Fibroblast of lung (primary cell): Measurements from ENCODE around the gene TRAF5. TPM values are rescaled to one million over a fixed set of nuclear protein-coding genes. Genes with fewer than 3 reads are reported as not detected.

Experiments used
- DNase-seq, 2 donors: peaks; one replicate each; pipeline versions ENCODE4 v3.0.0 to v3.0.0-alpha.2; 2010; ENCODE audit warnings: low read depth in 2 of 2
- H2AFZ ChIP-seq: 2 replicates; pipeline ENCODE4 v1.5.1; 2012; ENCODE audit warnings: low read length, control low read depth, inconsistent platforms
- H3K27ac ChIP-seq: 2 replicates; pipeline ENCODE4 v1.5.1; 2011; ENCODE audit warnings: low read length, control low read depth; ENCODE audit not compliant: insufficient read depth
- H3K27me3 ChIP-seq: 2 replicates; pipeline ENCODE4 v1.5.1; 2011; ENCODE audit warnings: mild to moderate bottlenecking, low read length; ENCODE audit not compliant: control insufficient read depth, insufficient read depth
- H3K36me3 ChIP-seq: 2 replicates; pipeline ENCODE4 v1.5.1; 2011; ENCODE audit warnings: low read length; ENCODE audit not compliant: control insufficient read depth, insufficient read depth
- H3K4me1 ChIP-seq: 2 replicates; pipeline ENCODE4 v1.5.1; 2011; ENCODE audit warnings: low read length; ENCODE audit not compliant: control insufficient read depth, insufficient read depth; ENCODE audit errors: extremely low read depth
- H3K4me2 ChIP-seq: 2 replicates; pipeline ENCODE4 v1.5.1; 2011; ENCODE audit warnings: low read length, control low read depth; ENCODE audit not compliant: insufficient read depth; ENCODE audit errors: extremely low read depth
- H3K4me3 ChIP-seq, 4 experiments: fragments of 200-600 bp in 1 of 4; sonication (generic) in 1 of 4; replicated peaks in 1 of 4; 2 replicates each; pipeline ENCODE4 v1.5.1; 2011 to 2016; ENCODE audit warnings: low read length in 4 of 4, low read depth in 3 of 4, mild to moderate bottlenecking in 3 of 4, control low read depth in 2 of 4, inconsistent platforms in 1 of 4, mixed read lengths in 1 of 4; ENCODE audit not compliant: insufficient read depth in 1 of 4; ENCODE audit errors: control extremely low read depth in 1 of 4
- H3K79me2 ChIP-seq: 2 replicates; pipeline ENCODE4 v1.5.1; 2012; ENCODE audit warnings: mild to moderate bottlenecking, low read length, inconsistent platforms; ENCODE audit not compliant: control insufficient read depth, insufficient read depth
- H3K9ac ChIP-seq: 2 replicates; pipeline ENCODE4 v1.5.1; 2011; ENCODE audit warnings: mild to moderate bottlenecking, low read length, control low read depth; ENCODE audit not compliant: insufficient read depth
- H3K9me3 ChIP-seq: 2 replicates; pipeline ENCODE4 v1.5.1; 2012; ENCODE audit warnings: low read depth, low read length; ENCODE audit not compliant: control insufficient read depth, insufficient read depth
- H4K20me1 ChIP-seq: 2 replicates; pipeline ENCODE4 v1.5.1; 2011; ENCODE audit warnings: low read length; ENCODE audit not compliant: control insufficient read depth, insufficient read depth; ENCODE audit errors: extremely low read depth
- EZH2 ChIP-seq: IDR thresholded peaks from 2 replicates; pipeline ENCODE4 v1.5.1; 2012; ENCODE audit warnings: low read length, control low read depth, mild to moderate bottlenecking; ENCODE audit errors: missing control alignments
- polyA plus RNA-seq, 2 donors: library from polyadenylated mRNA; depleted of rRNA in 1 of 2; stranded (reverse) in 1 of 2; unstranded in 1 of 2; fragments of >200 nt; gene quantifications; 2 replicates each; pipeline ENCODE4 v1.2.1, GENCODE V29; 2011 to 2012; ENCODE audit warnings: missing spikeins in 1 of 2
- total RNA-seq: library from RNA; depleted of rRNA; stranded (reverse); fragments of >200 nt; gene quantifications from 2 replicates; pipeline ENCODE4 v1.2.1, GENCODE V29; 2014
- TF ChIP-seq, protein P1 (sequence below), 2 donors: IDR thresholded peaks in 1 of 2; conservative IDR thresholded peaks in 1 of 2; 1 replicate in 1 of 2; 2 replicates in 1 of 2; pipeline ENCODE4 v1.5.1; 2011 to 2012; ENCODE audit warnings: low read length in 2 of 2, control low read depth in 1 of 2, inconsistent platforms in 1 of 2, low read depth in 1 of 2, mild to moderate bottlenecking in 1 of 2

The TRAF5 gene
- total and polyA plus RNA-seq, 2 donors (not counting 1 experiment from before 2014, with no cell fraction given), result 13.5 to 20.9 TPM

DNA sequence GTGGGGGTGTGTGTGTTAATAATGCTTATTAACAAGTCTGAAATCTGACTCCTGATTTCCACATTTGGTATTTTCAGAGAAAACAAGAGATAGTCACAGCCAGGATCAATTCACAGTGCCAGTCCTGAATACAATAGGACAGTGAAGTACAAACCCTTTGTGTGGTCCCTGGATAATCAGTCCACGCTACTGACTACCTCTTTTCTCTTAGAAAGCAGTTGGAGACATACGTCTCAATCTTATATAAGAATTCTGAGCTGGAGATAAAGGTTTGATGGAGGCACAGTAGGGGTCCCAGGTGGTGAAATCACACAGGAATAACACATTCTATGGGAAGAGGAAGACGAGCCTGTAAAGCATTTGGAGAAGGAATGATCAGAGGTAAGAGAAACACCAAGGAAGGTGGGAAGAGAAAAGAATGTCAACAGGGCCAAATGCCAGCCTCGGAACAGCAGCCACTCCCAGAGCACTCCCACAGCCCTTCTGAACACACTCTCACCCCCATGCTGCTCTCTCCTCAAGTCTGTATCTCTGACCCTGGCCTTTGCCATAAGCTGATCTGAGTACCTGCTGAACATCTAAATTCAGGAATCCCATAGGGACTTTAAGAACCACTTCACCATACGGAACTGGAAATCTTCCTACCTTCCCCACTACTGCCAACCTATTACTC lies 48.6 kb downstream of the TRAF5 start:
- TF ChIP-seq, protein P1, sequence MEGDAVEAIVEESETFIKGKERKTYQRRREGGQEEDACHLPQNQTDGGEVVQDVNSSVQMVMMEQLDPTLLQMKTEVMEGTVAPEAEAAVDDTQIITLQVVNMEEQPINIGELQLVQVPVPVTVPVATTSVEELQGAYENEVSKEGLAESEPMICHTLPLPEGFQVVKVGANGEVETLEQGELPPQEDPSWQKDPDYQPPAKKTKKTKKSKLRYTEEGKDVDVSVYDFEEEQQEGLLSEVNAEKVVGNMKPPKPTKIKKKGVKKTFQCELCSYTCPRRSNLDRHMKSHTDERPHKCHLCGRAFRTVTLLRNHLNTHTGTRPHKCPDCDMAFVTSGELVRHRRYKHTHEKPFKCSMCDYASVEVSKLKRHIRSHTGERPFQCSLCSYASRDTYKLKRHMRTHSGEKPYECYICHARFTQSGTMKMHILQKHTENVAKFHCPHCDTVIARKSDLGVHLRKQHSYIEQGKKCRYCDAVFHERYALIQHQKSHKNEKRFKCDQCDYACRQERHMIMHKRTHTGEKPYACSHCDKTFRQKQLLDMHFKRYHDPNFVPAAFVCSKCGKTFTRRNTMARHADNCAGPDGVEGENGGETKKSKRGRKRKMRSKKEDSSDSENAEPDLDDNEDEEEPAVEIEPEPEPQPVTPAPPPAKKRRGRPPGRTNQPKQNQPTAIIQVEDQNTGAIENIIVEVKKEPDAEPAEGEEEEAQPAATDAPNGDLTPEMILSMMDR (conservative IDR thresholded peaks at IDR 0.05 in 1 of 2, IDR thresholded peaks at IDR 0.05 in 1 of 2; ENCODE audit: low read depth in 1 of 2, low read length in 2 of 2), result no peak
- no peak for TF ChIP-seq EZH2
- DNase-seq, result no peak
- Histone ChIP-seq H3K4me1 (no peaks in the 10 kb centered on the region), H2AFZ (no peak overlapping the region), H3K9ac (no peak overlapping the region), H3K79me2 (no peaks in the 10 kb centered on the region), H3K36me3 (peaks cover 3% of the 10 kb centered on the region), H3K27me3 (no peaks in the 10 kb centered on the region), H3K27ac (no peak overlapping the region), H3K4me2 (no peak overlapping the region), H3K9me3 (no peaks in the 10 kb centered on the region), H3K4me3 (no peak overlapping the region), H4K20me1 (no peaks in the 10 kb centered on the region)

DNA sequence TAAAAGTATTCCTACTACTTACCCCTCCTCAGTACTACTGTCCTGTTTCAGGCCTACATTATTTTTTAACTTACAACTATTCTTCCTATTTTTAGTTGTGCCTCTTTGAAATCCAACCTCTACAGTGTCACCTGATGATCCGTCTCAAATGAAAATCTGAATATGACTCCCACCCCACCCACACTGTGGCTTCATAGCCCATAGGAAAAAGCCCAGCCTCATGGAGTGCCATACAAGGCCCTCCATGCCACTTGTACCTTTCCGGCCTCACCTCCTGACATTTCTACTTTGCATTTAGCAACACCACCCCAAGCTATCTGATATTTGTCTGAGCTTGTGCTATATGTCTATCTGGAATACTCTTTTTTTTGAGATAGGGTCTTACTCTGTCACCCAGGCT lies 49.3 kb downstream of the TRAF5 start:
- H3K4me2 ChIP-seq, result no peak overlapping the region
- no peak for DNase-seq
- no peaks in the 10 kb centered on the region for H3K27me3 ChIP-seq
- no peaks in the 10 kb centered on the region for H3K79me2 ChIP-seq
- no peak overlapping the region for H3K4me3 ChIP-seq
- H3K9me3 ChIP-seq, result no peaks in the 10 kb centered on the region
- H3K36me3 ChIP-seq, result peaks cover 3% of the 10 kb centered on the region
- no peak overlapping the region for H3K27ac ChIP-seq
- H2AFZ ChIP-seq, result no peak overlapping the region
- H3K4me1 ChIP-seq, result no peaks in the 10 kb centered on the region
- no peak overlapping the region for H3K9ac ChIP-seq
- H4K20me1 ChIP-seq, result no peaks in the 10 kb centered on the region
- TF ChIP-seq EZH2, result no peak
- TF ChIP-seq, protein P1 (conservative IDR thresholded peaks at IDR 0.05 in 1 of 2, IDR thresholded peaks at IDR 0.05 in 1 of 2; ENCODE audit: low read depth in 1 of 2, low read length in 2 of 2), result no peak

DNA sequence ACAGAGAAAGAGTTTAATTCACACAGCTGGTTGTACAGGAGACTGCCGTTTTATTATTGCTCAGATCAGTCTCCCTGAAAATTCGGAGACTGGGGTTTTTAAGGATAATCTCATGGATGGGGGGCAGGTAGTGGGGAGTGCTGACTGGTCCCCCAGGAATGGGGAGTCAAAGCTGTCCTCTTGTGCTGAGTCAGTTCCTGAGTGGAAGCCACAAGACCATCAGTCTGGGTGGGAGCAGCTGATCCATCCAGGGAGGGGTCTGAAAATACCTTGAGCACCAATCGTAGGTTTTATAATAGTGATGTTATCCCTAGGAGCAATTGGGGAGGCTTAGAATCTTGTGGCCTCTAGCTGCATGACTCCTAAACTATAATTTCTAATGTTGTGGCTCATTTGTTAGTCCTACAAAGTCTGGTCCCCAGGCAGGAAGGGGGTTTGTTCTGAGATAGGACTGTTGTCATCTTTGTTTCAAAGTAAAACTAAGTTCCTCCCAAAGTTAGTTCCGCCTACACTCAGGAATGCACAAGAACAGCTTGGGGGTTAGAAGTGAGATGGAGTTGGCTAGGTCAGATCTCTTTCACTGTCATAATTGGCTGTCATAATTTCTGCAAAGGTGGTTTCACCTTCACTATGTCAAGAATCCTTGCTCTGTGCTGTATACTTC lies 50.3 kb downstream of the TRAF5 start:
- Histone ChIP-seq H3K36me3 (peaks cover 3% of the 10 kb centered on the region), H2AFZ (no peak overlapping the region), H3K79me2 (no peaks in the 10 kb centered on the region), H3K9ac (no peak overlapping the region), H3K27ac (no peak overlapping the region), H3K9me3 (no peaks in the 10 kb centered on the region), H3K4me2 (no peak overlapping the region), H3K27me3 (no peaks in the 10 kb centered on the region), H3K4me3 (no peak overlapping the region), H4K20me1 (no peaks in the 10 kb centered on the region), H3K4me1 (no peaks in the 10 kb centered on the region)
- DNase-seq, result peak in 1 of 2 donors; percentile 25
- TF ChIP-seq, protein P1 (conservative IDR thresholded peaks at IDR 0.05 in 1 of 2, IDR thresholded peaks at IDR 0.05 in 1 of 2; ENCODE audit: low read depth in 1 of 2, low read length in 2 of 2), result no peak
- TF ChIP-seq EZH2, result no peak
